SK-N-SH treated with all-trans-retinoic acid at 6 μM for 48 hours (cell line): ENCODE measurements around the gene GNL1.

ENCODE experiments used
- ARNTL ChIP-seq: fragments of 450-650 bp; formaldehyde crosslinking; IDR thresholded peaks from 2 replicates; pipeline ENCODE4 v1.5.0; 2020; ENCODE audit warnings: low read depth, mild to moderate bottlenecking, moderate library complexity, borderline replicate concordance
- PPARA ChIP-seq: fragments of 250-450 bp; sonication (Bioruptor Pico); IDR thresholded peaks from 2 replicates; pipeline ENCODE4 v1.5.0; 2020; ENCODE audit warnings: mild to moderate bottlenecking, borderline replicate concordance
- RARB ChIP-seq: fragments of 250-450 bp; sonication (Bioruptor Pico); IDR thresholded peaks from 2 replicates; pipeline ENCODE4 v1.8.0; 2021; ENCODE audit warnings: mild to moderate bottlenecking, moderate library complexity
- ZFP3 ChIP-seq: fragments of 250-450 bp; sonication (Bioruptor Pico); IDR thresholded peaks from 2 replicates; pipeline ENCODE4 v1.5.0; 2020; ENCODE audit warnings: mild to moderate bottlenecking, moderate library complexity
- ZFP30 ChIP-seq: fragments of 450-650 bp; formaldehyde crosslinking; IDR thresholded peaks from 2 replicates; pipeline ENCODE4 v1.5.0; 2022; ENCODE audit warnings: mild to moderate bottlenecking, moderate library complexity
- TF ChIP-seq, protein P1 (sequence below): fragments of 250-450 bp; sonication (Bioruptor Pico); IDR thresholded peaks from 2 replicates; pipeline ENCODE4 v1.8.0; 2020; ENCODE audit warnings: mild to moderate bottlenecking, moderate library complexity, borderline replicate concordance

- no peak for TF ChIP-seq ARNTL (CRISPR knock-in tag)
- TF ChIP-seq RARB = no peak
- no peak for TF ChIP-seq ZFP30 (CRISPR knock-in tag)
- TF ChIP-seq PPARA (CRISPR knock-in tag) = no peak
- no peak for TF ChIP-seq ZFP3 (CRISPR knock-in tag)
- TF ChIP-seq, protein P1, sequence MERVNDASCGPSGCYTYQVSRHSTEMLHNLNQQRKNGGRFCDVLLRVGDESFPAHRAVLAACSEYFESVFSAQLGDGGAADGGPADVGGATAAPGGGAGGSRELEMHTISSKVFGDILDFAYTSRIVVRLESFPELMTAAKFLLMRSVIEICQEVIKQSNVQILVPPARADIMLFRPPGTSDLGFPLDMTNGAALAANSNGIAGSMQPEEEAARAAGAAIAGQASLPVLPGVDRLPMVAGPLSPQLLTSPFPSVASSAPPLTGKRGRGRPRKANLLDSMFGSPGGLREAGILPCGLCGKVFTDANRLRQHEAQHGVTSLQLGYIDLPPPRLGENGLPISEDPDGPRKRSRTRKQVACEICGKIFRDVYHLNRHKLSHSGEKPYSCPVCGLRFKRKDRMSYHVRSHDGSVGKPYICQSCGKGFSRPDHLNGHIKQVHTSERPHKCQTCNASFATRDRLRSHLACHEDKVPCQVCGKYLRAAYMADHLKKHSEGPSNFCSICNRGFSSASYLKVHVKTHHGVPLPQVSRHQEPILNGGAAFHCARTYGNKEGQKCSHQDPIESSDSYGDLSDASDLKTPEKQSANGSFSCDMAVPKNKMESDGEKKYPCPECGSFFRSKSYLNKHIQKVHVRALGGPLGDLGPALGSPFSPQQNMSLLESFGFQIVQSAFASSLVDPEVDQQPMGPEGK (CRISPR knock-in tag) = no peak
Measured at GRCh38 chr6:30543821-30544220, 12.5 kb downstream of the GNL1 start.
